ENCODE measurements around the gene ENPP1.

DNA sequence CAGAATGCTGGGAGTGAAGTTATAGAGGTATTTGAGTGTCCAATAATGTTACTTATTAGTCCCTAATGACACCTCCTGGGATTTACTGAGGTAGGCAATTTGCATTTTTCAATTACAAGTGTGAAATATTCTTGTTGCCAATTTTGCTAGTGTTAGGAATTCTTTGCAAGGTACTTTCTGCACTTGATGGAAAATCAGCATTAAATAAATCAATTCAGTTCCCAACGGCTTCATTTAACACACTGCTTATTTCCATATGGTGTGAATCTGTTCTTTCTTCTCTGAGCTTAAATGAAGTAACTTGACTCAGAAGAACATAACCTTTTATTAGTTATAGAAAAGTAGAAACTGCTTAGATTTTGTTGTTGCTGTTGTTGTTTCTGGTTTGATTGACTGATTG is 122.2 kb downstream of the ENPP1 start:
- TF ChIP-seq, protein P1, sequence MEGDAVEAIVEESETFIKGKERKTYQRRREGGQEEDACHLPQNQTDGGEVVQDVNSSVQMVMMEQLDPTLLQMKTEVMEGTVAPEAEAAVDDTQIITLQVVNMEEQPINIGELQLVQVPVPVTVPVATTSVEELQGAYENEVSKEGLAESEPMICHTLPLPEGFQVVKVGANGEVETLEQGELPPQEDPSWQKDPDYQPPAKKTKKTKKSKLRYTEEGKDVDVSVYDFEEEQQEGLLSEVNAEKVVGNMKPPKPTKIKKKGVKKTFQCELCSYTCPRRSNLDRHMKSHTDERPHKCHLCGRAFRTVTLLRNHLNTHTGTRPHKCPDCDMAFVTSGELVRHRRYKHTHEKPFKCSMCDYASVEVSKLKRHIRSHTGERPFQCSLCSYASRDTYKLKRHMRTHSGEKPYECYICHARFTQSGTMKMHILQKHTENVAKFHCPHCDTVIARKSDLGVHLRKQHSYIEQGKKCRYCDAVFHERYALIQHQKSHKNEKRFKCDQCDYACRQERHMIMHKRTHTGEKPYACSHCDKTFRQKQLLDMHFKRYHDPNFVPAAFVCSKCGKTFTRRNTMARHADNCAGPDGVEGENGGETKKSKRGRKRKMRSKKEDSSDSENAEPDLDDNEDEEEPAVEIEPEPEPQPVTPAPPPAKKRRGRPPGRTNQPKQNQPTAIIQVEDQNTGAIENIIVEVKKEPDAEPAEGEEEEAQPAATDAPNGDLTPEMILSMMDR (IDR thresholded peaks at IDR 0.05; ENCODE audit: low read length) = no peak
- no peak for TF ChIP-seq EZH2 (IDR thresholded peaks at IDR 0.05; ENCODE audit: borderline replicate concordance, low read length)

All from OCI-LY1 (cell line).